ENCODE data around the gene PAPOLB.

DNA sequence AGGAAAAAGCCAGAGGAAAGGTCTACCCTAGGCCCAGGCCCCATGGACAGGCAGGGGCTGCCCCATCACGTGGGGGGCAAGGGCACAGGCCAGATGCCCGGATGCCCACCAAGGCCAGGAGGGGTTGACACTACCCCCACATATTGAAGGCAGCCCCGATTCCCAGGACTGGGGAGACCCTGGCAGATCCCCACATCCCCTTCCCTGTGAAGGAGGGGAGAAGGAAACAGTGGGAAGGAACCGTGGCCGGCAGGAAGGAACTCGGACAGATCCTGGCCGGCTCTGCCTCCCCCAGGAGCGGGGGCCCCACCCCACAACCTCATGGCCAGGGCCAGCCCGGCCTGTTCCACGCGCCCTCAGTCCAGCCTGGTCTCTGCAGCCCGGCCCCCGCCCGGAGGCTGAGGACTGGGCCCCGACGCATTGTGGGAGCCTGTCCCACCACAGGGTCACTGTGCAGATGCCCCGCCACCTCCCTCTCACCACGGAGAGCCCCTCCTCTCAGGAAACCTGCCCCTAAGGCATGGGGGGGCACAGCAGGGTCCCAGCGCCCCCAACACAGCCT, 41.3 kb downstream of the PAPOLB start:
- no peak for TF ChIP-seq POLR2AphosphoS5 (IDR thresholded peaks at IDR 0.05; ENCODE audit: low read depth, low read length)
- TF ChIP-seq, protein P1, sequence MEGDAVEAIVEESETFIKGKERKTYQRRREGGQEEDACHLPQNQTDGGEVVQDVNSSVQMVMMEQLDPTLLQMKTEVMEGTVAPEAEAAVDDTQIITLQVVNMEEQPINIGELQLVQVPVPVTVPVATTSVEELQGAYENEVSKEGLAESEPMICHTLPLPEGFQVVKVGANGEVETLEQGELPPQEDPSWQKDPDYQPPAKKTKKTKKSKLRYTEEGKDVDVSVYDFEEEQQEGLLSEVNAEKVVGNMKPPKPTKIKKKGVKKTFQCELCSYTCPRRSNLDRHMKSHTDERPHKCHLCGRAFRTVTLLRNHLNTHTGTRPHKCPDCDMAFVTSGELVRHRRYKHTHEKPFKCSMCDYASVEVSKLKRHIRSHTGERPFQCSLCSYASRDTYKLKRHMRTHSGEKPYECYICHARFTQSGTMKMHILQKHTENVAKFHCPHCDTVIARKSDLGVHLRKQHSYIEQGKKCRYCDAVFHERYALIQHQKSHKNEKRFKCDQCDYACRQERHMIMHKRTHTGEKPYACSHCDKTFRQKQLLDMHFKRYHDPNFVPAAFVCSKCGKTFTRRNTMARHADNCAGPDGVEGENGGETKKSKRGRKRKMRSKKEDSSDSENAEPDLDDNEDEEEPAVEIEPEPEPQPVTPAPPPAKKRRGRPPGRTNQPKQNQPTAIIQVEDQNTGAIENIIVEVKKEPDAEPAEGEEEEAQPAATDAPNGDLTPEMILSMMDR (IDR thresholded peaks at IDR 0.05; ENCODE audit: control extremely low read depth in 1 of 3, insufficient read depth in 1 of 3, low read depth in 1 of 3, low read length in 3 of 3) = no peak
- no peak for TF ChIP-seq PHF8 (conservative IDR thresholded peaks at IDR 0.05; ENCODE audit: low read depth, low read length)
- no peak for TF ChIP-seq TAF1 (IDR thresholded peaks at IDR 0.05; ENCODE audit: low read depth, low read length)
- TF ChIP-seq, protein P2, sequence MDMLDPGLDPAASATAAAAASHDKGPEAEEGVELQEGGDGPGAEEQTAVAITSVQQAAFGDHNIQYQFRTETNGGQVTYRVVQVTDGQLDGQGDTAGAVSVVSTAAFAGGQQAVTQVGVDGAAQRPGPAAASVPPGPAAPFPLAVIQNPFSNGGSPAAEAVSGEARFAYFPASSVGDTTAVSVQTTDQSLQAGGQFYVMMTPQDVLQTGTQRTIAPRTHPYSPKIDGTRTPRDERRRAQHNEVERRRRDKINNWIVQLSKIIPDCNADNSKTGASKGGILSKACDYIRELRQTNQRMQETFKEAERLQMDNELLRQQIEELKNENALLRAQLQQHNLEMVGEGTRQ (IDR thresholded peaks at IDR 0.05; ENCODE audit: low read length) = no peak
- no peak for TF ChIP-seq ZNF274 (IDR thresholded peaks at IDR 0.05; ENCODE audit: borderline replicate concordance, extremely low read depth, low read length)

Data from H1 (cell line).